SK-N-SH treated with all-trans-retinoic acid at 6 μM for 48 hours (cell line): ENCODE data around the gene FAM20A.

Experiments
- ATAC-seq: fragments of 200-7000 bp; cut with Tn5 transposase; 3 replicates; pipeline ENCODE4 v1.9.1; 2020; ENCODE audit warnings: mild to moderate bottlenecking, moderate library complexity
- ARNTL ChIP-seq: fragments of 450-650 bp; formaldehyde crosslinking; IDR thresholded peaks from 2 replicates; pipeline ENCODE4 v1.5.0; 2020; ENCODE audit warnings: low read depth, mild to moderate bottlenecking, moderate library complexity, borderline replicate concordance
- BACH2 ChIP-seq: fragments of 250-450 bp; sonication (Bioruptor Pico); IDR thresholded peaks from 2 replicates; pipeline ENCODE4 v1.9.0; 2021; ENCODE audit warnings: mild to moderate bottlenecking, borderline replicate concordance
- CSDC2 ChIP-seq: fragments of 250-450 bp; sonication (Bioruptor Pico); IDR thresholded peaks from 2 replicates; pipeline ENCODE4 v1.5.0; 2020; ENCODE audit warnings: mild to moderate bottlenecking, moderate library complexity
- GLIS3 ChIP-seq: fragments of 250-450 bp; sonication (Bioruptor Pico); IDR thresholded peaks from 2 replicates; pipeline ENCODE4 v1.5.0; 2020; ENCODE audit warnings: mild to moderate bottlenecking, moderate library complexity
- ISL1 ChIP-seq: fragments of 250-450 bp; sonication (Bioruptor Pico); IDR thresholded peaks from 2 replicates; pipeline ENCODE4 v2.1.2; 2022; ENCODE audit warnings: mild to moderate bottlenecking, moderate library complexity
- PPARA ChIP-seq: fragments of 250-450 bp; sonication (Bioruptor Pico); IDR thresholded peaks from 2 replicates; pipeline ENCODE4 v1.5.0; 2020; ENCODE audit warnings: mild to moderate bottlenecking, borderline replicate concordance
- RARB ChIP-seq: fragments of 250-450 bp; sonication (Bioruptor Pico); IDR thresholded peaks from 2 replicates; pipeline ENCODE4 v1.8.0; 2021; ENCODE audit warnings: mild to moderate bottlenecking, moderate library complexity
- ZC3H10 ChIP-seq: fragments of 250-450 bp; sonication (Bioruptor Pico); IDR thresholded peaks from 2 replicates; pipeline ENCODE4 v1.5.1; 2021; ENCODE audit warnings: mild to moderate bottlenecking, moderate library complexity
- ZNF70 ChIP-seq: fragments of 450-650 bp; formaldehyde crosslinking; IDR thresholded peaks from 2 replicates; pipeline ENCODE4 v1.5.0; 2020; ENCODE audit warnings: mild to moderate bottlenecking, moderate library complexity
- TF ChIP-seq, protein P1 (sequence below): fragments of 250-450 bp; sonication (Bioruptor Pico); IDR thresholded peaks from 2 replicates; pipeline ENCODE4 v1.8.0; 2020; ENCODE audit warnings: mild to moderate bottlenecking, moderate library complexity, borderline replicate concordance
- TF ChIP-seq, protein P2 (sequence below): fragments of 250-450 bp; sonication (Bioruptor Pico); IDR thresholded peaks from 2 replicates; pipeline ENCODE4 v1.5.1; 2020; ENCODE audit warnings: low read depth, mild to moderate bottlenecking, moderate library complexity
- TF ChIP-seq, protein P3 (sequence below): fragments of 250-450 bp; sonication (Bioruptor Pico); IDR thresholded peaks from 2 replicates; pipeline ENCODE4 v1.5.1; 2021; ENCODE audit warnings: mild to moderate bottlenecking, moderate library complexity
- TF ChIP-seq, protein P4 (sequence below): fragments of 250-450 bp; sonication (Bioruptor Pico); IDR thresholded peaks from 2 replicates; pipeline ENCODE4 v1.8.0; 2021; ENCODE audit warnings: low read depth, mild to moderate bottlenecking, moderate library complexity, borderline replicate concordance

Gene FAM20A

DNA sequence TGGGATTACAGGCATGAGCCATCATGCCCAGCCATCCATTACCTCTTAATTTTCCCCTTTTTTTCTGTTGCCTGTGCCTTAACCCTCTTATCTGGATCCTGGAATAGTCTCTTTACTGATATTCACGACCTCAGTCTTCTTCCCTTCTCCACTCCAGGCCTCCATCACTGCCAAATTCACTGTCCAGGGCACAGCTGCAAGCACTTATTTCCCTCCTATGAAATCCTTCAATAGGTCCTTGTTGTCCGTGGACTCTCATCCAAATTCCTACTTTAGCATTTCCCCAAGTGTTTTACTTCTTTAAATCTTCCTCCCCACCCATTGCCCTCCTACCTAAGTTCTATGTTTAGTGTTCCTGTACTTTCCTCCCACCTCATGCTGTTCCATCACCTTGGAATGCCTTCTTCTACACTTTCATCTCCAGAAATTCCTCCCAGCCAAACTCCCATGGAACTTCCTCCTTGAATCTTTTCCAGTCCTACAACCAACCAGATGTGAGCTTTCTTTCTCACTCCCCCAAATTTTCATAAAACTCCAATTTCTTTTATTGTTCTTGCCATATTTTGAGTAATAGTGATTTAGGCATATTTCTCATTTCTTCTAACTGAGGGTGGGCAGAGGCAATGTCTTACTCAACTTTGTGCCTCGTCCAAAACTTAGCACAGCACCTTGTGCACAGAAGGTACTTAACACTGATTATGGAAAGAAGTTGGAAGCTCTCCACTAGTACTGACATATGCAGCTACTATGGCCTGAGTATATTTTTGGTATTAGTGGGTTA, 35.3 kb downstream of the FAM20A start:
- no peak for ATAC-seq
- TF ChIP-seq BACH2 (CRISPR knock-in tag) (no peak), ARNTL (CRISPR knock-in tag) (no peak), ZC3H10 (CRISPR knock-in tag) (no peak), ZNF70 (CRISPR knock-in tag) (no peak), ISL1 (CRISPR knock-in tag) (no peak)

DNA sequence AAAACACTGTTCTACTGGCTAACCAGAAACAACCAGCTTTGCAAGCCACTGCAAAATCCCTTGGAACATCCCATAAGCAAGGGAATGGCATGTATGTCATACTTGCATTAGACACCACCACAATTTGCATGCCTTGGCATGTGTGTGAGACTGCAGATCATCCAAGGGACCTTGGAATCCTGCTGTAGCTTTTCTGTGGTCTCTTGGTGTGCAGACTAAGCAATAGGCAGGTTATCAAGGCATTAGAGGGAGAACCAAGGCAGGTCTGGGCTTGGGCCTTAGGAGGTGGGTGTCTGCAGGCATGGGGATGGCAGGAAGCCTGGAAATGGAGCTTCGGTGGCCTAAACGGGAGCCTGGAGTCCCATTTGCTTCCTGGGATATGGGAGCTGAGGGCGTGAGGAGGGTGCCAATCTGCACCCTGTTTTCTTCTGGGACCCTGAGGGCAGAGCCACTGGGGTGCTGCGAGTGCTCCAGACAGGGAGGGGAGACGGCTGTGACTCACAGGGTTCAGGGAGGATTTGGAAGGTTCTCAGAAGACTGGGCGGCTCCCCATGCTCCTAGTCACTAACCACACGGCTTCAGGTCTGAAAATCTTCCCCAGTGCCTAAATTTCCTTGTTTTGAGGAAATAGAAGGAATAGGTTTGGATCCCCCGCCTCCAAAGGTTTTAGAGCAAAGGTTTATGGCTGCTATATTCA, 36.6 kb downstream of the FAM20A start:
- TF ChIP-seq, protein P1, sequence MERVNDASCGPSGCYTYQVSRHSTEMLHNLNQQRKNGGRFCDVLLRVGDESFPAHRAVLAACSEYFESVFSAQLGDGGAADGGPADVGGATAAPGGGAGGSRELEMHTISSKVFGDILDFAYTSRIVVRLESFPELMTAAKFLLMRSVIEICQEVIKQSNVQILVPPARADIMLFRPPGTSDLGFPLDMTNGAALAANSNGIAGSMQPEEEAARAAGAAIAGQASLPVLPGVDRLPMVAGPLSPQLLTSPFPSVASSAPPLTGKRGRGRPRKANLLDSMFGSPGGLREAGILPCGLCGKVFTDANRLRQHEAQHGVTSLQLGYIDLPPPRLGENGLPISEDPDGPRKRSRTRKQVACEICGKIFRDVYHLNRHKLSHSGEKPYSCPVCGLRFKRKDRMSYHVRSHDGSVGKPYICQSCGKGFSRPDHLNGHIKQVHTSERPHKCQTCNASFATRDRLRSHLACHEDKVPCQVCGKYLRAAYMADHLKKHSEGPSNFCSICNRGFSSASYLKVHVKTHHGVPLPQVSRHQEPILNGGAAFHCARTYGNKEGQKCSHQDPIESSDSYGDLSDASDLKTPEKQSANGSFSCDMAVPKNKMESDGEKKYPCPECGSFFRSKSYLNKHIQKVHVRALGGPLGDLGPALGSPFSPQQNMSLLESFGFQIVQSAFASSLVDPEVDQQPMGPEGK, result no peak
- TF ChIP-seq, protein P2, sequence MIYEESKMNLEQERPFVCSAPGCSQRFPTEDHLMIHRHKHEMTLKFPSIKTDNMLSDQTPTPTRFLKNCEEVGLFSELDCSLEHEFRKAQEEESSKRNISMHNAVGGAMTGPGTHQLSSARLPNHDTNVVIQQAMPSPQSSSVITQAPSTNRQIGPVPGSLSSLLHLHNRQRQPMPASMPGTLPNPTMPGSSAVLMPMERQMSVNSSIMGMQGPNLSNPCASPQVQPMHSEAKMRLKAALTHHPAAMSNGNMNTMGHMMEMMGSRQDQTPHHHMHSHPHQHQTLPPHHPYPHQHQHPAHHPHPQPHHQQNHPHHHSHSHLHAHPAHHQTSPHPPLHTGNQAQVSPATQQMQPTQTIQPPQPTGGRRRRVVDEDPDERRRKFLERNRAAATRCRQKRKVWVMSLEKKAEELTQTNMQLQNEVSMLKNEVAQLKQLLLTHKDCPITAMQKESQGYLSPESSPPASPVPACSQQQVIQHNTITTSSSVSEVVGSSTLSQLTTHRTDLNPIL, result no peak
- TF ChIP-seq PPARA (CRISPR knock-in tag), result no peak
- no peak for TF ChIP-seq GLIS3 (CRISPR knock-in tag)
- ATAC-seq, result no peak

DNA sequence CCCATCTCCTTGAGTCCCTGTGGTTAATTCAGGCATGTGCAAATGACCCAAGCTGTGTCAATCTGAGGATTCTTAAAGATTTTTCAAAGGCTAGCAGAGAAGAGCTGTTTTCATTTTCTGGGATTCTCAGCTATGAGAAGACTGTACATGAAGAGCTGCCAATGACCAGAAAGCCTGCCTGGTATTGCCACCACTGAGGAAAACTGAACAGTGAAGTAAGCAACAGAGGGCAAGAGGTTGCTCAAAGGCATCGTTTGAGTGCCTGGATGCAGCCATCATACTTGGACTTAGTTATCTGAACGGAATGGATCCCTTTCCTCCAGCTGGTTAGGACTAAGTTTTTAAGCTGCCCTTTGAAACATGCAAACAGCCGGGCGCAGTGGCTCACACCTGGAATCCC, 38.4 kb downstream of the FAM20A start:
- no peak for ATAC-seq
- TF ChIP-seq ZNF70 (CRISPR knock-in tag), result no peak
- TF ChIP-seq ARNTL (CRISPR knock-in tag), result no peak
- TF ChIP-seq, protein P3, sequence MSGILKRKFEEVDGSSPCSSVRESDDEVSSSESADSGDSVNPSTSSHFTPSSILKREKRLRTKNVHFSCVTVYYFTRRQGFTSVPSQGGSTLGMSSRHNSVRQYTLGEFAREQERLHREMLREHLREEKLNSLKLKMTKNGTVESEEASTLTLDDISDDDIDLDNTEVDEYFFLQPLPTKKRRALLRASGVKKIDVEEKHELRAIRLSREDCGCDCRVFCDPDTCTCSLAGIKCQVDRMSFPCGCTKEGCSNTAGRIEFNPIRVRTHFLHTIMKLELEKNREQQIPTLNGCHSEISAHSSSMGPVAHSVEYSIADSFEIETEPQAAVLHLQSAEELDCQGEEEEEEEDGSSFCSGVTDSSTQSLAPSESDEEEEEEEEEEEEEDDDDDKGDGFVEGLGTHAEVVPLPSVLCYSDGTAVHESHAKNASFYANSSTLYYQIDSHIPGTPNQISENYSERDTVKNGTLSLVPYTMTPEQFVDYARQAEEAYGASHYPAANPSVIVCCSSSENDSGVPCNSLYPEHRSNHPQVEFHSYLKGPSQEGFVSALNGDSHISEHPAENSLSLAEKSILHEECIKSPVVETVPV (CRISPR knock-in tag), result no peak
- TF ChIP-seq GLIS3 (CRISPR knock-in tag), result no peak
- TF ChIP-seq, all 23 proteins: peak for 0

DNA sequence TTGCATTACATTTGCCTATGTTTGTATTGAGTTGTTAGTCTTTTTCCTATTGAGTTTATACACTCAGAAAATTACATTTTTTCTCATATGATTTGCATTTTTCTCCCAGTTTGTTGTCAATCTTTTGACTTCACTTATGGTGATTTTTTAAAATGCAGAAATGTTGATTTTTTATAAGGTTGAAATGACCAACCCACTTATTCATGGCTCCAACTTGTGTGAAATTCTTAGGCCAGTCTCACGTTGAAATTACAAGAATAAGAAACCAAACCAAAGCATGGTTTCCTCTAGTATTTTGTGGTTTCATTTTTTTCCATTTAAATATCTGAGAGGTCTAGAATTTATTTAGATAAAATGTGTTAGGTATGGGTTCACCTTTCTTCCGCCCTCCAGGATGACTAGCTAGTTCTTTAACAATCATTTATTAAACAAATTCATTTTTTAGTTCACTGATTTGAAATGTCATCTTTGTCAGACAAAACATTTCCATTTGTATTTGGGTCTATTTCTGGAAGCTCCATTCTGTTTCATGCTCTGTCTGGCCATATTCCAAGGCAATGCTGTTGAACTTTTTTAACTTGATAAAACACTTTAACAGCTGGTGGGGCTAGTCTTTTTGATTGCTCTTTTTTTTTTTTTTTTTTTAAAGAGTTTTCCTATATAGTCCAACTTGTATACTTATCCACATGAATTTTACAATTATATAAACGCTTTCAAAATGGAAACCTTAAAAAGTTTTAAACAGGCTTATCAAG, 40.0 kb downstream of the FAM20A start:
- TF ChIP-seq ISL1 (CRISPR knock-in tag) (no peak), RARB (CRISPR knock-in tag) (no peak), CSDC2 (no peak), ZNF70 (CRISPR knock-in tag) (no peak)
- TF ChIP-seq, protein P2, result no peak
- TF ChIP-seq, protein P1, result no peak
- TF ChIP-seq, protein P4, sequence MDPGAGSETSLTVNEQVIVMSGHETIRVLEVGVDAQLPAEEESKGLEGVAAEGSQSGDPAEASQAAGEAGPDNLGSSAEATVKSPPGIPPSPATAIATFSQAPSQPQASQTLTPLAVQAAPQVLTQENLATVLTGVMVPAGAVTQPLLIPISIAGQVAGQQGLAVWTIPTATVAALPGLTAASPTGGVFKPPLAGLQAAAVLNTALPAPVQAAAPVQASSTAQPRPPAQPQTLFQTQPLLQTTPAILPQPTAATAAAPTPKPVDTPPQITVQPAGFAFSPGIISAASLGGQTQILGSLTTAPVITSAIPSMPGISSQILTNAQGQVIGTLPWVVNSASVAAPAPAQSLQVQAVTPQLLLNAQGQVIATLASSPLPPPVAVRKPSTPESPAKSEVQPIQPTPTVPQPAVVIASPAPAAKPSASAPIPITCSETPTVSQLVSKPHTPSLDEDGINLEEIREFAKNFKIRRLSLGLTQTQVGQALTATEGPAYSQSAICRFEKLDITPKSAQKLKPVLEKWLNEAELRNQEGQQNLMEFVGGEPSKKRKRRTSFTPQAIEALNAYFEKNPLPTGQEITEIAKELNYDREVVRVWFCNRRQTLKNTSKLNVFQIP (CRISPR knock-in tag), result no peak
- ATAC-seq, result no peak
